Keratinocyte (primary cell): ENCODE results near the gene CYB561A3. TPM values are rescaled to one million over a fixed set of nuclear protein-coding genes. Genes with fewer than 3 reads are reported as not detected.

Source experiments
- DNase-seq: peaks from one replicate; pipeline ENCODE4 v3.0.0-alpha.2; 2011; ENCODE audit warnings: low read depth, missing footprints, low spot score
- FAIRE-seq: peaks from 2 replicates; lab custom pipeline; 2011; peaks lifted over from hg19 to GRCh38; lab: Jason Lieb, UNC
- H2AFZ ChIP-seq: 2 replicates; pipeline ENCODE4 v1.6.0; 2012; ENCODE audit warnings: low read length, control low read depth, inconsistent platforms; ENCODE audit not compliant: control insufficient read depth
- H3K27ac ChIP-seq: 2 replicates; pipeline ENCODE4 v1.5.1; 2011; ENCODE audit warnings: low read length; ENCODE audit not compliant: control insufficient read depth, insufficient read depth
- H3K27me3 ChIP-seq: 3 replicates; pipeline ENCODE4 v1.6.0; 2011; ENCODE audit warnings: low read length; ENCODE audit not compliant: control insufficient read depth, insufficient read depth; ENCODE audit errors: extremely low read depth
- H3K36me3 ChIP-seq, 2 experiments: 2 replicates in 1 of 2; 3 replicates in 1 of 2; pipeline ENCODE4 v1.5.1; 2011; ENCODE audit warnings: low read length in 2 of 2, mild to moderate bottlenecking in 1 of 2; ENCODE audit not compliant: control insufficient read depth in 2 of 2, insufficient read depth in 2 of 2; ENCODE audit errors: extremely low read depth in 1 of 2
- H3K4me1 ChIP-seq: 3 replicates; pipeline ENCODE4 v1.5.1; 2011; ENCODE audit warnings: low read length; ENCODE audit not compliant: control insufficient read depth, insufficient read depth; ENCODE audit errors: extremely low read depth
- H3K4me2 ChIP-seq: 3 replicates; pipeline ENCODE4 v1.6.0; 2011; ENCODE audit warnings: low read depth, low read length; ENCODE audit not compliant: control insufficient read depth, insufficient read depth; ENCODE audit errors: extremely low read depth
- H3K4me3 ChIP-seq, 3 experiments: fragments of 200-600 bp in 1 of 3; sonication (generic) in 1 of 3; 2 replicates in 2 of 3; 3 replicates in 1 of 3; pipeline ENCODE4 v1.5.1; 2011 to 2016; ENCODE audit warnings: low read length in 3 of 3, mild to moderate bottlenecking in 3 of 3, control low read depth in 2 of 3, inconsistent platforms in 1 of 3, low read depth in 1 of 3, mixed read lengths in 1 of 3, mixed run types in 1 of 3, moderate library complexity in 1 of 3; ENCODE audit not compliant: control insufficient read depth in 2 of 3, insufficient read depth in 2 of 3; ENCODE audit errors: extremely low read depth in 1 of 3
- H3K79me2 ChIP-seq: 2 replicates; pipeline ENCODE4 v1.6.0; 2012; ENCODE audit warnings: low read length; ENCODE audit not compliant: control insufficient read depth, insufficient read depth
- H3K9ac ChIP-seq: 3 replicates; pipeline ENCODE4 v1.6.0; 2011; ENCODE audit warnings: low read length; ENCODE audit not compliant: control insufficient read depth, insufficient read depth; ENCODE audit errors: extremely low read depth
- H3K9me1 ChIP-seq: 3 replicates; pipeline ENCODE4 v1.6.0; 2011; ENCODE audit warnings: low read length; ENCODE audit not compliant: control insufficient read depth, insufficient read depth; ENCODE audit errors: extremely low read depth
- H3K9me3 ChIP-seq: 2 replicates; pipeline ENCODE4 v1.5.1; 2012; ENCODE audit warnings: low read depth, low read length; ENCODE audit not compliant: control insufficient read depth
- H4K20me1 ChIP-seq: 3 replicates; pipeline ENCODE4 v1.6.0; 2011; ENCODE audit warnings: low read length; ENCODE audit not compliant: control insufficient read depth, insufficient read depth; ENCODE audit errors: extremely low read depth
- EZH2 ChIP-seq: IDR thresholded peaks from one replicate; pipeline ENCODE4 v1.6.1; 2012; ENCODE audit warnings: inconsistent platforms, mild to moderate bottlenecking, low read length, moderate library complexity
- dilution Hi-C: fragments of 300-500 bp; cut with MboI; formaldehyde crosslinking; loops from one replicate; pipeline ENCODE4 v1.7.0; 2020; ENCODE audit warnings: low sequenced_read_pairs; ENCODE audit not compliant: extremely low pct_ligation_motif_present
- polyA plus RNA-seq, 5 experiments: library from polyadenylated mRNA; depleted of rRNA in 3 of 5; stranded (reverse) in 3 of 5; stranded (forward) in 1 of 5; unstranded in 1 of 5; fragments of >200 nt; gene quantifications; 1 replicate in 1 of 5; 2 replicates in 3 of 5; 3 replicates in 1 of 5; pipeline versions ENCODE4 v1.2.1 to v1.2.3, GENCODE V29; 2011 to 2012; ENCODE audit warnings: missing spikeins in 2 of 5, low read depth in 1 of 5, low replicate concordance in 1 of 5
- TF ChIP-seq, protein P1 (sequence below), 3 experiments: IDR thresholded peaks in 1 of 3; conservative IDR thresholded peaks in 1 of 3; optimal IDR thresholded peaks in 1 of 3; 2 replicates in 2 of 3; 3 replicates in 1 of 3; pipeline versions ENCODE3 to v1.5.1; 2011; ENCODE audit warnings: low read length in 3 of 3, mild to moderate bottlenecking in 3 of 3, moderate library complexity in 2 of 3, control low read depth in 1 of 3, inconsistent platforms in 1 of 3; ENCODE audit not compliant: insufficient read depth in 2 of 3; ENCODE audit errors: extremely low read depth in 1 of 3

CYB561A3 gene
- polyA plus RNA-seq, 1 donor (not counting 4 experiments of a cell fraction or from before 2014, with no cell fraction given), result 42.3 TPM

GRCh38 chr11:61338783-61339489 is 22.7 kb downstream of the CYB561A3 start:
- no peak overlapping the region for H3K4me2 ChIP-seq
- H3K27ac ChIP-seq, result no peak overlapping the region
- no peak for FAIRE-seq
- dilution Hi-C loops, result no loop called here
- no peak for DNase-seq
- H3K36me3 ChIP-seq, result peaks cover 7 to 10% of the 10 kb centered on the region in 2 experiments
- H3K9ac ChIP-seq, result no peak overlapping the region
- H4K20me1 ChIP-seq, result no peaks in the 10 kb centered on the region
- no peaks in the 10 kb centered on the region for H3K9me1 ChIP-seq
- H3K79me2 ChIP-seq, result no peaks in the 10 kb centered on the region
- no peaks in the 10 kb centered on the region for H3K27me3 ChIP-seq
- no peak overlapping the region for H2AFZ ChIP-seq
- H3K9me3 ChIP-seq, result no peaks in the 10 kb centered on the region
- no peak for TF ChIP-seq EZH2
- TF ChIP-seq, protein P1, sequence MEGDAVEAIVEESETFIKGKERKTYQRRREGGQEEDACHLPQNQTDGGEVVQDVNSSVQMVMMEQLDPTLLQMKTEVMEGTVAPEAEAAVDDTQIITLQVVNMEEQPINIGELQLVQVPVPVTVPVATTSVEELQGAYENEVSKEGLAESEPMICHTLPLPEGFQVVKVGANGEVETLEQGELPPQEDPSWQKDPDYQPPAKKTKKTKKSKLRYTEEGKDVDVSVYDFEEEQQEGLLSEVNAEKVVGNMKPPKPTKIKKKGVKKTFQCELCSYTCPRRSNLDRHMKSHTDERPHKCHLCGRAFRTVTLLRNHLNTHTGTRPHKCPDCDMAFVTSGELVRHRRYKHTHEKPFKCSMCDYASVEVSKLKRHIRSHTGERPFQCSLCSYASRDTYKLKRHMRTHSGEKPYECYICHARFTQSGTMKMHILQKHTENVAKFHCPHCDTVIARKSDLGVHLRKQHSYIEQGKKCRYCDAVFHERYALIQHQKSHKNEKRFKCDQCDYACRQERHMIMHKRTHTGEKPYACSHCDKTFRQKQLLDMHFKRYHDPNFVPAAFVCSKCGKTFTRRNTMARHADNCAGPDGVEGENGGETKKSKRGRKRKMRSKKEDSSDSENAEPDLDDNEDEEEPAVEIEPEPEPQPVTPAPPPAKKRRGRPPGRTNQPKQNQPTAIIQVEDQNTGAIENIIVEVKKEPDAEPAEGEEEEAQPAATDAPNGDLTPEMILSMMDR (optimal IDR thresholded peaks at IDR 0.05 in 1 of 3, IDR thresholded peaks at IDR 0.05 in 1 of 3, conservative IDR thresholded peaks at IDR 0.05 in 1 of 3; ENCODE audit: extremely low read depth in 1 of 3, insufficient read depth in 2 of 3, low read length in 3 of 3), result no peak
- H3K4me1 ChIP-seq, result peaks cover 9% of the 10 kb centered on the region
- no peak overlapping the region for H3K4me3 ChIP-seq

DNA sequence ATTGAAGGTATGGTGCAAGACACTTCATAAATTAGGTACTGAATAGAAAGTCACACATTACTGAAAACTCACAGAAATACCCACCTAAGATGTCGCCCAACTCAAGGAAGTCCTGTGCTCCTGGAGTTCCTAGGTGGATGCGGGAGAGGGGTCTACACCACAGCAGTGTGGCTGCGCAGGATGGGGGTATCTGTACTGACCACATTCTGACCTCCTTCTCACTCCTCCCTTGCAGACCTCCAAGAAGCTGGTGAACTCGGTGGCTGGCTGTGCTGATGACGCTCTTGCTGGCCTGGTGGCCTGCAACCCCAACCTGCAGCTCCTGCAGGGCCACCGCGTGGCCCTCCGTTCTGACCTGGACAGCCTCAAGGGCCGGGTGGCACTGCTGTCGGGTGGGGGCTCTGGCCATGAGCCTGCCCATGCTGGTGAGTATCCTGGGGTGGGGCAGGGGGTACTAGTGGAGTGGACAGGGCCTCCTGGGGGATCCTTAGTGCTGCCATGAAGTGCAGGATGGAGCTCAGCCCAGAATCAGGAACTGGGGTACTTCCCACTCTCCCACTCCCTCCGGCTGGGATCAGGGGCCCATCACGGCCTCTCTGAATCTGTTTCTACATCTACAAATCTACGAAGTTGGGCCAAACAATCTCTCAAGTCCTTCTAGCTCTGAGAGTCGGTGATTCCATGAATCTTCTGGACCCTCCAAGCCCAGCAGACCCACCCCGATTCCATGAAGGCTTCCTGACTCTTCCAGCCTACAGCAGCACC is 23.8 kb downstream of the CYB561A3 start:
- H3K79me2 ChIP-seq, result peaks cover under 1% of the 10 kb centered on the region
- no peak for TF ChIP-seq EZH2
- TF ChIP-seq, protein P1 (optimal IDR thresholded peaks at IDR 0.05 in 1 of 3, IDR thresholded peaks at IDR 0.05 in 1 of 3, conservative IDR thresholded peaks at IDR 0.05 in 1 of 3; ENCODE audit: extremely low read depth in 1 of 3, insufficient read depth in 2 of 3, low read length in 3 of 3), result no peak
- no peaks in the 10 kb centered on the region for H3K27me3 ChIP-seq
- no peak overlapping the region for H3K4me3 ChIP-seq
- no peaks in the 10 kb centered on the region for H3K9me3 ChIP-seq
- no peak for FAIRE-seq
- no peaks in the 10 kb centered on the region for H4K20me1 ChIP-seq
- peaks cover 15% of the 10 kb centered on the region for H3K4me1 ChIP-seq
- no peak overlapping the region for H3K27ac ChIP-seq
- H3K4me2 ChIP-seq, result no peak overlapping the region
- H2AFZ ChIP-seq, result no peak overlapping the region
- DNase-seq, result no peak
- dilution Hi-C loops, result no loop called here
- no peaks in the 10 kb centered on the region for H3K9me1 ChIP-seq
- H3K9ac ChIP-seq, result no peak overlapping the region
- H3K36me3 ChIP-seq, result peaks cover 3 to 9% of the 10 kb centered on the region in 2 experiments
